GM19035 (cell line): ENCODE measurements around the gene THAP8.

ENCODE experiments used
- ATAC-seq: cut with Tn5 transposase; IDR thresholded peaks from one replicate; pipeline ENCODE4 v1.9.1; 2021; ENCODE audit not compliant: unreplicated experiment

Gene THAP8

DNA sequence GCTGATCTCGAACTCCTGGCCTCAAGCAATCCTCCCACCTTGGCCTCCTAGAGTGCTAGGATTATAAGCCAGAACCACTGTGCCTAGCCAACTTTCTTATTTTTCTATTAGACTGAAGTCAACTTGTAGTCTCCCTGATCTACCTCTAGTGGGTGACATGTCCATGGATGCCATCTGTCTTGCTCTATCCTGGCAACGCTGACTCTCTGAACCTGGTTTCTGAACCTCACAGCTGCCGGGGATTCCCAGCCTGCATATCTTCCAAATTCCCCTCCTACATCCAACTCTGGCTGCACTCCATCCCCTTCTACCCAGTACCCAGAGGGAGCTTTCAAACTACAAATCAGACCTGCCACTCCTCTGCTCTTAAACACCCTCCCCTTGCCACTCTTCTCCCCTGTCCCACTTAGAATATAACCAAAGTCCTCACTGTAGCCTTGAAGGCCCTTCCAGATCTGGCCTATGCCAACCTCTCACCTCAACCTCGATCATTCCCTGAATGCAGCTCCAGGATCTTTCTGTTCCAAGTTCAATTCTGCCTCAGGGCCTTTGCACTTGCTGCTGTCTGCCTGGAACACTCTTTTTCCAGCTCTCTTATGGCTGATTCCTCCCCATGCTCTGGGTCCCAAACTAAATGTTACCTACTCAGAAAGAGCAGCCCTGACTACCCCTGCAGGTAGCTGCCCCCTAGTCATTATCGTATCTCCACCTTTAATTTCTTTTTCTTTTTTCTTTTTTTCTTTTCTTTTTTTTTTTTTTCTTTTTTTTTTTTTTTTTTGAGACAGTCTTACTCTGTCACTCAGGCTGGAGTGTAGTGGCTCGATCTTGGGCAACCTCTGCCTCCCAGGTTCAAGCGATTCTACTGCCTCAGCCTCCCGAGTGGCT lies 23.6 kb downstream of the THAP8 start:
- ATAC-seq = no peak

DNA sequence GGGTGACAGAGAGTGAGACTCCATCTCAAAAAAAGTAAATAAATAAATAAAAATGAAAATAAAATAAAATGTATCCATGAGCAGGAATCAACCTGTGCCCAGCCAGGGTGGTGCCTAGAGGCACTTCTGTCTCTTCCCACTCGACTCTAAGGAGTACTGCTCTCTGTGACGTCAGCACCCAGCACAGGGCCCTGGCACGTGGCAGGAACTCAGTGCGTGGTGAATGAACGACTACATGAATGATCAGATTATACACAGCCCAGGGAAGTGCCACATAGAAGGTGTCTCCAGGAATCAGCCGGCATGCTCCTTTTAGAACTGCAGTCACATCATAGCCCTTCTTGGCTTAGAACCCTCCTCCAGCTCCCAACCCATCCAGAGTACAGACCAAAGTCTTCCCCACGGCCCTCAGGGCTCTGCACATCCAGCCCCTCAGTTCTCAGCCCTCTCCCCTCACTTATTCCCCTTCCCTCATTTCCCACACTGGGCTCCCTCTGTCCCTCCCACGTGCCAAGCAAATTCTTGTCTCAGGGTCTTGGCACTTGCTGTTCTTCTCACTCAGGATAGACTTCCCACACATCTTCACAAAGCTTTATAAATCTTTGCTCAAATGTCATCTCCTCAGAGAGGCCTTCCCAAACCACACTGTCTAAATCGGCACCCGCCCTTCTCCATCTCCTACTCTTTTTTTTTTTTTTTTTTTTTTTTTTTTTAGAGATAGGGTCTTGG lies 25.6 kb downstream of the THAP8 start:
- ATAC-seq = no peak

DNA sequence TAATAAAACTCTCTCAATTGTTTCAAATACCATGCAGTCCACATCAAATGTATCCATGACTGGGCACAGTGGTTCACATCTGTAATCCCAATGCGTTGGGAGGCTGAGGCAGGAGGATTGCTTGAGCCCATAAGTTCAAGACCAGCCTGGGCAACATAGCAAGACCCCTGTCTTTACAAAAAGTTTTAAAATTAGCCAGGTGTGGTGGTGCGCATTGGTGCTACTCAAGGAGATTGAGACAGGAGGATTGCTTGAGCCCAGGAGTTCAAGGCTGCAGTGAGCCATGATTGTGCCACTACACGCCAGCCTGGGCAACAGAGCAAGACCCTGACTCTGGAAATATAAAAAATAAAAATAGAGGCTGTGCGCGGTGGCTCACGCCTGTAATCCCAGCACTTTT lies 26.4 kb downstream of the THAP8 start:
- ATAC-seq = no peak

DNA sequence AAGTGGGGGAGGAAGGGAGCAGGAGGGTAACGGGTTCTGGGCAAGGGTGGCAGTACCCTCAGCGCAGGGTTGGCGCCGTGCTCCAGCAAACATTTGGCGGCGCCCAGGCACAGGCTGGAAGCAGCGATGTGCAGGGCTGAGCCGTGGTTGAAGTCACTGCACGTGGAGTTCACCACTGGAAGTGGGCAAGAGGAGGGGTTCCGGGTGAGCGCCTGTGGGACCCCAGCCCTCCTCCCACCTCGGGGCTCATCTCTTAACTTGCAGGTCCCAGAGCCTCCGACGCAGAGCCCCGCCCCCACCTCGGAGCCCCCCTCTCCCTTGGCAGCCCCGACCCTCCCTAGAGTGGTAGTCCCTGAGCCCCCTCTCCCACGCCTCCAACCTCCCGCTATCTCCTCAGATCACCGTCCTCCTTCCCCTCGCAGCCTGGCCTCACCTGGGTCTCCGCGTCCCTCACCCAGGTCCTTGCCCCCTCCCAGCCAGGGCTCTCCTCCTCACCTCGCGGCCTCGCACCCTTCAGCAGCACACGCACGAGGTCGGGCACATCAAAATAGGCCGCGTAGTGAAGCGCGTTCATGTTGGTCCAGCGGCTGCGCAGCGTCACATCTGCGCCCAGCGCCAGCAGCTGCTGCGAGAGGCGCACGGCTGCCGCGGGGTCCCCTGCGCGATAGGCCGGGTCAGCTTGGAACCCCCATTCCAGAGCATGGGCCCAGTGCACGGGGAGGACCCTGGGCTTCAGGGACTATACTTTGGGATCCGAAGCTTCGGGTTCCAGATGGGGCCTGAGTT lies 27.8 kb downstream of the THAP8 start:
- ATAC-seq = no peak

DNA sequence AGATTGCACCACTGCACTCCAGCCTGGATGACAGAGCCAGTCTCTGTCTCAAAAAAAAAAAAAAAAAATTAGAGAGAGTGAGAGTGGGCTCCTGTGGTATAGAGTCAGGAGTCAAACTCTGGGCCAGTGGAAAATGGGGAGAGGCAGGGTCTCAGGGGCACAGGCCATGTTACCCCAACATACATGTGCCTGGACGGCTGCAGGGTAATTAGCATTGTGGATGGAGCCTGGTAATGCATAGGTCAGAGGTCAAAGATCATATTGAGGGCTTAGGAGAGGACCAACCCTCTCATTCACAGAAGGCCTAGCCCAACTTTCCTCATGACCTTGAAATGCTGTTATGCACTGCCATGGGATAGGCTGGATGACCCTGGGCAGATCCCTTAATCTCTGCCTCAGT lies 28.5 kb downstream of the THAP8 start:
- no peak for ATAC-seq

DNA sequence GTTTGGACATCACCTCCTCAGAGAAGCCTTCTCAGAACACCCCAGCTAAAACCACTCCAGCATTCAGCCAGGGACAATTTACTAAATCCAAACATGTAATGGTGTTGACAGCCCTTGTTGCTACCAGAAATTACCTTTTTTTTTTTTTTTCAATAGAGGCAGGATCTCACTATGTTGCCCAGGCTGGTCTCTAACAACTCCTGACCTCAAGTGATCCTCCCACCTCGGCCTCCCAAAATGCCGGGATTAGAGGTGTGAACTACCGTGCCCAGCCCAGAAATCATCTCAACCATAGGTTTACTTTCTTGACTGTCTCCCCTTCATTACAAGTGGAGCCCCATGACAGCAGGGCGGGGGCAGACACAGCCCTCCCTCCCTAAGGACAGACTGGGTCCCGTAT lies 30.7 kb downstream of the THAP8 start:
- ATAC-seq = no peak

DNA sequence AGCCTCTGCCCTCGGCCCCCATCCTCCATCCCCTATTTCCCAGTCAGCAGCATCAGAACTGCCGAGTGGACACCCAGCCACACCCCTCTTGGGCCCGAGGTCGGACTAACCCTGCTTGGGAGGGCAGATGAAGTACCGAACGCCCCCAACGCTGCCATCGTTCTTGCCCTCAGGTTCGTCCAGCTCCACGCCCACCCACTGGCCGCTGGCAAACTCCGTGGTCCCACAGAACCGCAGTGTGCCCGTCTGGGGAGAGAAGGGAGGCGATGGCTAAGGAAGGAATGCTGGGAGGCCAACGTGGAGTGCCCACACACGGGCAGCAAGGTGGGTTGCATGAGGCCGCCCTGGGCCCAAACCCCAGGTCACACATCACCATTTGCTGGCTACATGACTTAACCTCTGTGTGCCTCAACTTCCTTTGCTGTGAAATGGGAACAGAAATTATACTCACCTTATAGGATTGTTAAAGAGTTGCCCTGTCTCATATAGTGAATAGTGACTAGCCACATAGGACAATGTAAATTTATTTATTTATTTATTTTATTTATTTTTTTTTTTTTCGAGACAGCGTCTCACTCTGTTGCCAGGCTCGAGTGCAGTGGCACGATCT lies 34.9 kb downstream of the THAP8 start:
- no peak for ATAC-seq

DNA sequence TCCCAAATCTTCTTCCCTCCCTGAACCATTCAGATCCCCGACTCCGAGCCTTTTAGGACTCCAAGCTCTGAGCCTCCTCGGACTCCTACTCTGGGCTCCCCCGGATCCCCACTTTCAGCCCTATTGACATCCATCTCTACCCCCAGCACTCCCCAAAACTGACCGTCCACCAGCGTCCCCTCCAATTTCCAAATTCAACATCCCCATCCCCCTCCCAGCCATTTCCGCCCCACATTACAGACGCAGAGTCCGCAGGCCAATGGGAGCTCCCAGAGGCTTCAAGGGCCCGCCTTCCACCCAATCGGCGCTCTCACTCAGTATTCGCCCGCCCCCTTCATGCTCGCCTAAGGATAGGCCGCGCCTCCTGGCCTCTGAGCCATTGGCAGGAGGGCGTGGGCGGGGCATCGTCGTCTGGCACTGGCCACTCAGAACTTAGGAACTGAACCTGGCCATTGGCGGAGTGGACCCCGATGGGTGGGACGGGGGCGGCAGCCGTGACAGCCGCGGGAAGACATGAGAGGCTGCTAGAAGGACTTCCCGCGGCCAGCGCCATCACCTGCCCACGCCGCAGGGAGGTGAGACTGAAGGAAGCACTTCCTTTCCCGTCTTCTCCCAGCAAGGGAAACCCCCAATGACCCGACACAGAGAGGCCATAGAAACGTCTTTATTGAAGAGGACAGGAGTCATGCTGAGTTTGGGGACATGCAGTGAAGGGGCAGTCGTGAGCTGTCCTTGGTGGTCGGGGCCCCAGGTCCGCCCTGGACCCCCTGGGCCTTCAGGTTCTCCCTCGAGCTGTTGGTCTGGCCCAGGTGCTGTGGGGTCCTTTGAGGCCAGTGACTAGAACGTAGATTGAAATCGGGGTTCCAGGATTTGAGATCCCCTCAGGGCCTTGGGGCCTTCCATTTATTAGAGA lies 39.8 kb downstream of the THAP8 start, which contains the start of gene ALKBH6:
Gene ALKBH6, minus strand, starts transcription at position 202 of the 913 bp plus-strand sequence. CDS start 816 bp downstream, outside the sequence.
- peak; percentile 98 for ATAC-seq

DNA sequence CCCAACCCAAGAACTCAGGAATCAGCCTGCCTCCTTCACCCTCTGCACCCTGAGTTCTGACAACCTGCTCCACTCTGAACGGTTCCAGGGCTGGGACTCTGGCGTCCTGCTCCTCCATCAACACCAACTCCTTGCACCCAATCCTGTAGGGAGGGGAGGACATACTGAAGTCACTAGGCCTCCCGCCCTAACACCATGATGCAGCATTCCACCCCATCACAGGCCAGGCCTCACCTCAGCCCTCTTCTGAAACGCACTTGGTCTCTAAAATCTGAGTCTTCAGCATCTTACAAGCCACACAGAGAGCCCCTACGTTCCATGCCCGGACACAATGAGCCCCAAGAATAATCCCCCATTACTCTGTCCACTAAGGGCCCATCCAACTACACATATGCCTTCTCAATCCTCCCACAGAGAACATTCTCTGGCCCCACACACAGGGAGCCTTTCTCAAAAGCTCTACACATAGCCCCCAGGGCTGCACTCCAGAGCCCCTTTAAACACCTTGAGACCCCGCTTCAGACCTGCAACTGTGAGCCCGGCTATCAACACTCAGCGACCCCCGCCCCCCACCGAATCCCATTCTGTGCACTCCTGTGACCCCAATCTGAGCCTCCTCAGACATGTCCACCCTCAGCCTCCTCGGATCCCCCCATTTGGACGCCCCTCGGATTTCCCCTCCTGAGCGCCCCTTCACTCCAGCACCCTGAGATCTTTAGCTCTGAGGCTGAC lies 40.6 kb downstream of the THAP8 start:
- ATAC-seq = no peak

DNA sequence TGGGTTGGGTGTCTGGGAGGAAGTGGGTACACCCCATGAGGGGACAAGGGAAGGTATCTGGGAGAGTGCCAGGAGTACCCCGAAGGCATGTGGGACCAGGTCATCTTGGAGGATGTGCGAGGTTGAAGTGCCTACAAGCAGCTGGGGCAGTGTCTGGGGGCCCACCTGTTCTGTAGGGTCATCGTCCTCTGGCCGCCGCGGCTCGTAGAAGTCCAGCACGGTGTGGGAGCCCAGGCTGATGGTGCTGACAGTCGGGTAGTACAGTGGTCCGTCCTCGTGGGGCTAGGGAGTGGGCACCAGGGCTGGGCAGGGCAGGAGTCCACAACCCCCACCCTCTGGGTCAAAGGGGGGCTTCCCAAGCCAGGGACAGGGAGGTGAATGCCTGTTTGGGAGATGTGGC lies 43.7 kb downstream of the THAP8 start:
- no peak for ATAC-seq

DNA sequence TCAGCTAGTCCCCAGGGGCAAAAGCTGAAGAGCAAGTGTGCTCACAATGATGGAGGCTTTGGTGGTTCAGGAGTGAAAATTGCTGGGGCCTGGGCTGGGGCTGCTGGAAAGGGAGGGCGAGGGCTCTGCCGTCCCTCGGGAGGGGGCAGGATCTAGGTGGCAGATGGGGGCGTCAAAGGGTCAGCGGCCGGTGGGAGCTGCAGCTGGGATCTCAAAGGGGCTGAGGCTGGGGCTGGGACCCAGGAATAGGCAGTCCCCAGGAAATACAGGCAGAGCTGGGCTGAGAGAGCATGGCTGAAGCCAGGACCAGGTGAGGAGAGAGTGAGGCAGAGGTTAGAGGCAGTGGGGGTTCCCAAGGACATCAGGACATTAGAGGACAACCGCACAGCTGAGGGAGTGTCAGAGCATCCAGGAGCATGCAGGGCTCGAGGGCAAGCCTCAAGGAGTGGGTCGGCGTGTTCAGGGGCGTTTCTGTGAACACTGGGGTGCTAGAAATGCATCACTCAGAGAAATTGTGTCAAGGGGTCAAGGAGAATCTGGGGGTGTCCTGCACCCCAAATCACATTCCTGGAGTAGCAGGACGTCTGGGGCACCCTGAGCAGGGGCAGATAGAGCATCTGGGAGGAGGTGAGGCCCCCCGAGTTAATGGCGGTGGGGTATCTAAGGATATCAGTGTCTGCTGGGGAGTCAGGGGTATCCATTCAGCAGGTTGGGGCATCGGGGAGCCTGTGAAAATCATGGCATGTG lies 44.3 kb downstream of the THAP8 start:
- ATAC-seq = no peak

DNA sequence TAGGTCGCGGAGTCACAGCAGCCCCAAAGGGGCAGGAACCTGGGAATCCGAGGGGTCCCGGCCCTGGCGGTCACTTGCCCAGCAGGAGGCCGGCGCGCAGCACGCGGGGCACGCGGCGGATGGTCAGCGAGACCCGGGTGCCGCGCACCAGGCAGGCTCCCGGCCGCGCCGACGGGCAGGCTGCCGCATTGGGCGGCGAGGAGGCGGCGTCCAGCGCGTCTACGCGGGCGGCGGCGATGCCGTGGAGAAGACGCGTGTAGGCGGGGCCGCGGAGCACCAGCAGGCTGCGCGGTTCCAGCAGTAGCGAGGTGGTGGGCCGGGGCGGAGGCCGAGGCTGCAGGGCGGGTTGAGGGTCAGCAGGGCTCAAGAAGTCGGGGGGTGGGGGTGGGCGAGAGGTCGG lies 44.9 kb downstream of the THAP8 start:
- ATAC-seq = no peak

DNA sequence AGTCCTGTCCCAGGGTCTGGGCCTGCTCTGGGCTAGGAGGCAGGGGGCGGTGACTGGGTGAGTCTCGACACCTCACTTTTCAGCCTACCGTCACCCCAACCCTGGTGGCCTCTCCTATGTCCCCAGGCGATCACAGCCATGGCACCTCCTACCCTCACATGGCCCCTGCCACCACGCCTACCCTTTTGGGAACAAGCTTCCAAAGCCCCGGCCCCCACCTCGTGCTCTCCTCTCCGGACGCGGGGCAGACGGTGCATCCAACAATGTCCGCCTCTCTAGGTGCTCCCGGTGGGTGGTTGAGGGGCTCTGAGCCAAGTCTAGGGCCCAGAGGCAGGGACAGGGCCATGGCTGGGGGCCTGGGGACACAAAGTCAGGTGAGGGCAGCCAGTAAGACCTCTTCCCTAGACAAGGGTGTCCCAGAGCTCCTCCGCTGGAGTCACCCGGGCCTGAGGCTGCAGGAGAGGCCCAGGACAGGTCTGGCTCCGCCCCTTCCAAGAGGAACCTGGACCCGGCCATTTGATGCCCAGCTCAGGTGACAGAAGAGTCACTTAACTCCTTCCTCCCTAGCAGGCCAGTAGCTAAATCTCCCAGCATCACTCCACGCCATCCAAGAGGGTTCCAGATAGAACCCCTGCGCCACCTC lies 45.6 kb downstream of the THAP8 start, which contains the start of gene SYNE4:
Gene SYNE4, minus strand, starts transcription at position 478 of the 643 bp plus-strand sequence. Its CDS starts 132 bp downstream, at position 346.
- ATAC-seq = no peak

DNA sequence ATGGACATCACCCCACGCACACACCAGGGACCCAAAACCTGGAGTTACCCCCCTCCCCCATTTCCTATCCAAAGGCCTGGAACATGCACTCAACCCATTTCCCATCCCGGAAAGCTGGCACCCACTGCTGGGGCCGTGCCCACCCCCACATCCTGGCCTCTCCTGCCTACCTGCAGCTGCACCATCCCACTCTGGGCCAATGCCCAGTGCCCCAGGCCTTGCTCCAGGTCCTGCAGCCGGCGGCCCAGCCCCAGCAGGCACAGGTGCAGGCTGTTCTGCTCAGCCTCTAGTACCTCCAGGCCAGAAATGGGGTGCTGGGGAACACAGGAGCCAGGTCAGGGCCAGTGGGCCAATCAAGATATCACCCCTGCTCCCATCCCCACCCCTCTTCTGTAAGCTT lies 47.1 kb downstream of the THAP8 start:
- no peak for ATAC-seq

DNA sequence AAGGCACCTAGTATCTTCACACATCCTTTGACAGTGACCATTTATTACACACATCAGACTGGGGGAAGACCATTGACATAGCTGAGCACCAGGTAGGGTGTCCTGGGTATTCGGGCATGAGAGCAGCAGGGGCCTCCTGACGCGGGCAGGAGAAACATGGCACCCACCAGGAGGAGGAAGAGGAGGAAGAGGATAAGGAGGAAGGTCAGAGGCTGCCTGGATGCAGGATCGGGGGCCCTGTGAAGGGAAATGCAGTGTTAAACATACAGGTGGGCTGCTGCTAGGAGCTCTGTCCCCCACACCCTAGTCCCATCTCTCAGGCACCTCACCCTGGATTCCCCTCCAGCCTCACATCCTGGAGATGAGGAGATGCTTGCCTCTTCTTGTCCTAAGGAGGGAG lies 50.8 kb downstream of the THAP8 start:
- no peak for ATAC-seq

DNA sequence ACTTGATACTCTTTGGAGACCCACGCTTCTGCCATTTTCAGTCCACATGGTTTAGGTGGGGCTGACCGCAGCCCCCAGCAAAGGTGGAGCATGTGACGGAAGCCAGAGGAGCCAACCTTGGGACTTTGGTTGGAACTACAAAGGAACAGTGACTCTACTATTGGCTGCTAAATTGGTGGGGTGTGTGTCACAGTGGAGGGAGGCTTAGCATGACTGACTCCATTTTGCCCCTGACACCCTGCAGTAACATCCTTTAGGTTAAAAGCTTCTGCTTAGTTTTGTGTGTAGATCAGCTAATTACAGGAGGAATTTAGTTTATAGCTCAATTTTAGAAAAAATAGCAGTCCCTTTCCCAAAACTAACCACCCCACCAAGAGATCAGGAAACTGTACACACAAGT lies 52.5 kb downstream of the THAP8 start:
- ATAC-seq = no peak

DNA sequence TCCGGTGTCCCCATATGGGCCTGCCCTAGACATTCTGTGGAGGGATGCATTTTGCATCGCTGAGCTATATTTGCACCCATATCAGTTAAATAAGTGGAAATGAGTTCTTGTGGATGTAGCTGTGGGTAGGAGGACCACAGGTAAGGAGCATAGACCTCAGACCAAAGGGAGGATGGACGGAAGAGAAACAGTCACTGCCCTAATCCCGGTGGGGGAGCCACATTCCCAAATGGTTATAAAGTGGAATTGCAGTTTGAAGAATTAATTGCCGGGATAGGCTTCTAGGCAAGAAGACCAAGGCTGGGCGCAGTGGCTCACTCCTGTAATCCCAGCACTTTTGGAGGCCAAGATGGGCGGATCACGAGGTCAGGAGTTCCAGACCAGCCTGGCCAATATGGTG lies 57.3 kb downstream of the THAP8 start:
- no peak for ATAC-seq
